Body of pancreas (tissue), 4 donors: ENCODE data around the gene RNLS.

Experiments
- POLR2A ChIP-seq, 3 donors: fragments of 450-650 bp; IDR thresholded peaks; one replicate each; pipeline ENCODE4 v1.6.1; 2016; ENCODE audit warnings: antibody characterized with exemption in 3 of 3, mild to moderate bottlenecking in 2 of 3
- TF ChIP-seq, protein P1 (sequence below), 7 experiments: fragments of 450-650 bp in 4 of 7; fragments of 200-600 bp in 3 of 7; sonication (generic) in 3 of 7; IDR thresholded peaks; one replicate each; pipeline ENCODE4 v1.5.1; 2016 to 2019; ENCODE audit warnings: antibody characterized with exemption in 7 of 7

DNA sequence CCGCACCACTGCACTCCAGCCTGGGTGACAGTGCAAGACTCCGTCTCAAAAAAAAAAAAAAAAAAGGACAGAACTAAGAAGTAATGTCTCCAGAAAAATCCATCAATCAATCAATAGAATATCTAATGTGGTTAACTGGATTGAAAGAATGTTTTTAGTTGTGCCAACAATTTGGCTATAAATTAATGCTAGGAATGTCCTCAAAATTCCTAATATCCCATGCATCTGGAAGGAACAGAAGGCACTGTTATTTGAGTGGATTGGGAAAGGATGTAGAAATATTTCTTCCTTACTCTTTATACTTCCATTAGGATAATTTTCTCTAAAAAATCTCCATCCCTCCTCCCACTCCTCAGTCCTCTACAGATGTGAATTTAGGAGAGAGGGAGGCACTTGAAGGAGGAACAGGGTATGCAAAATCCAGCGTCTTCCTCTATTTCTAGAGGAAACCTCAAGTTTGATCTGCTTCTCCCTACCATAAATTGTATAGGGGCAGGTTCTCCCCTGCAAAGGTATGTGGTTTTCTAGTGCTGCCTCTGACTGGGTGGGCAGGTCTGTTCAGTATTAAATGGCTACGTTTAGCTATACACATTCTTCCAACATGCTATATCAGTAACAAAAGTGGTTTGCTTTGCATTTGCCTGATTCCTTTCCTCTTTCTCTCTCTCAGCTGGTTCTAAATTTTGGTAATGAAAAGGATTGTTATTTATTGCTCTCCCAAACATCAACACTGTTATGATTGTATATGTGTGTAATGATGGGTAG lies 54.1 kb downstream of the RNLS start:
- TF ChIP-seq, protein P1, sequence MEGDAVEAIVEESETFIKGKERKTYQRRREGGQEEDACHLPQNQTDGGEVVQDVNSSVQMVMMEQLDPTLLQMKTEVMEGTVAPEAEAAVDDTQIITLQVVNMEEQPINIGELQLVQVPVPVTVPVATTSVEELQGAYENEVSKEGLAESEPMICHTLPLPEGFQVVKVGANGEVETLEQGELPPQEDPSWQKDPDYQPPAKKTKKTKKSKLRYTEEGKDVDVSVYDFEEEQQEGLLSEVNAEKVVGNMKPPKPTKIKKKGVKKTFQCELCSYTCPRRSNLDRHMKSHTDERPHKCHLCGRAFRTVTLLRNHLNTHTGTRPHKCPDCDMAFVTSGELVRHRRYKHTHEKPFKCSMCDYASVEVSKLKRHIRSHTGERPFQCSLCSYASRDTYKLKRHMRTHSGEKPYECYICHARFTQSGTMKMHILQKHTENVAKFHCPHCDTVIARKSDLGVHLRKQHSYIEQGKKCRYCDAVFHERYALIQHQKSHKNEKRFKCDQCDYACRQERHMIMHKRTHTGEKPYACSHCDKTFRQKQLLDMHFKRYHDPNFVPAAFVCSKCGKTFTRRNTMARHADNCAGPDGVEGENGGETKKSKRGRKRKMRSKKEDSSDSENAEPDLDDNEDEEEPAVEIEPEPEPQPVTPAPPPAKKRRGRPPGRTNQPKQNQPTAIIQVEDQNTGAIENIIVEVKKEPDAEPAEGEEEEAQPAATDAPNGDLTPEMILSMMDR (IDR thresholded peaks at IDR 0.05), result no peak
- no peak for TF ChIP-seq POLR2A (IDR thresholded peaks at IDR 0.05)
